Renal cortical epithelial cell (primary cell): ENCODE results near the gene BAG2. TPM values are rescaled to one million over a fixed set of nuclear protein-coding genes. Genes with fewer than 3 reads are reported as not detected.

Experiments
- DNase-seq: peaks from one replicate; pipeline ENCODE4 v3.0.0-alpha.2; 2011; ENCODE audit warnings: low read depth
- total RNA-seq: library from RNA; depleted of rRNA; stranded (reverse); fragments of >200 nt; gene quantifications from 2 replicates; pipeline ENCODE4 v1.2.3, GENCODE V29; 2014

BAG2 gene
- total RNA-seq, 1 donor from 2014 or later: 14.6 TPM

- DNase-seq: peak; percentile 44
Observed at GRCh38 chr6:57221936-57222742, 50.0 kb downstream of the BAG2 start, which contains the start of gene RAB23. RAB23 (minus strand) TSS chr6:57222307; CDS start chr6:57210380, 11,927 bp downstream.

GRCh38 chr6:57222743-57223077 lies 50.6 kb downstream of the BAG2 start:
- no peak for DNase-seq

DNA sequence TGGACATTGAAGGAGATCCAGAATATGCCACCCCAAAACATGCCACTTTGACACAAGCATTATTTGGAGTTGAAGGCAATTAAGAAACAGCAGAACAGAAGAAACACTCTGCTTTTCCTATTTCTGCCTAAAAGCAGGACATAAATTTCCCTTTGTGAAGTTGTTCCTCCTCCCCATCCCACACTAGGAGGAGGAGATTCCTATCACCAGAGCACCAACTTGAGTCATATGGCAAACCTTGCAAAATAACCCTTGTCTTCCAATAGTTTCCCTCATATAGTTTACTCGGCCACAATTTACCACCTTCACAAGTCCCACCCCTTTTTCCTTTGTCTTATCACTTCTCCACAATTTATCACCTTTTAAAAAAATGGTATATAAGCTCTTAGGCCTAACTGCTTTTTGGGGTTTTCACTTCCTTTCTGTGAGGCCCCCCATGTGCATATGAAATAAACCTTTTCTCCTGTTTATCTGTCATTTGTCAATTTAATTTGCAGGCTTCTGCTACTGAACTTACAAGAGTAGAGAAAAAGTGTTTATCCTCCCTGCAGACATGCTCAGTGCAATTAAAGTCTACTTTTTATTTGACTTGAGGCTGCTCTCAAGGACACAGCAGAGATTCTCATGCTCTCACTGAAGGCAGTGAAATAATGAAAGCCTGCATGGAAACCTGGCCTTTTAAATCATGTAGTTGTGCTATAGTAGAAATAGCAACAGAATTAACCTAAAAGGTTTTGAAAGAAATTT lies 52.8 kb downstream of the BAG2 start:
- peak; percentile 18 for DNase-seq

DNA sequence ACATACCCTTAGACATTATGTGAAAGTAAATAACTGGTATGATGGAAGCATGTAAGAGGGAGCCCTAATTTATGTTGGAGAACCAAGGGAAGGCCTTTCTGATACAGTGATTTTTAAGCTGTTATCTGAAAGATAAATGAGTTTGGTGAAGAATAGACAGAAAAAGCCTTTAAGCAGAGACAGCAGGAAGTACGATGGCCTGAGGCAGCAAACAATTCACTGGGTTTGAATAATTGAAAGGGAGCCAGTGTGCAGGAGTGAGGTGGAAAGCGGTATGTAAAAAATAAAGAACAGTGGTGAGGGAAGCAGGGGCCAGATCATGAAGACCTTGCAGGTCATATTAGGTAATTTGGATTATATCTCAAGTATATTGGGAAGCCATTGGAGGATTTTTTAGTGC lies 54.1 kb downstream of the BAG2 start:
- no peak for DNase-seq

Other genes starting within 250 kb of the BAG2 start
- 2.1 and 7.4 TPM in 2 replicates for gene BEND6, start 217.2 kb upstream of the BAG2 start, total RNA-seq
- 12.2 and 15.0 TPM in 2 replicates for gene KIAA1586, start 125.6 kb upstream of the BAG2 start, total RNA-seq
- gene ZNF451, start 82.1 kb upstream of the BAG2 start, total RNA-seq: 52.4 and 73.3 TPM in 2 replicates
- 19.6 and 24.5 TPM in 2 replicates for gene RAB23, start 50.0 kb downstream of the BAG2 start, total RNA-seq
- gene PRIM2, start 145.3 kb downstream of the BAG2 start, total RNA-seq: 13.9 and 29.3 TPM in 2 replicates